AG10803 (cell line): ENCODE measurements around the gene FNDC3B.

Source experiments
- DNase-seq: peaks from one replicate; pipeline ENCODE4 v3.0.0; 2010; ENCODE audit warnings: low read depth
- H3K4me3 ChIP-seq: 2 replicates; pipeline ENCODE4 v1.5.1; 2011; ENCODE audit warnings: mild to moderate bottlenecking, low read length, control low read depth
- TF ChIP-seq, protein P1 (sequence below): conservative IDR thresholded peaks from 2 replicates; pipeline ENCODE4 v1.5.1; 2011; ENCODE audit warnings: mild to moderate bottlenecking, low read length, control low read depth, inconsistent platforms

Gene FNDC3B

DNA sequence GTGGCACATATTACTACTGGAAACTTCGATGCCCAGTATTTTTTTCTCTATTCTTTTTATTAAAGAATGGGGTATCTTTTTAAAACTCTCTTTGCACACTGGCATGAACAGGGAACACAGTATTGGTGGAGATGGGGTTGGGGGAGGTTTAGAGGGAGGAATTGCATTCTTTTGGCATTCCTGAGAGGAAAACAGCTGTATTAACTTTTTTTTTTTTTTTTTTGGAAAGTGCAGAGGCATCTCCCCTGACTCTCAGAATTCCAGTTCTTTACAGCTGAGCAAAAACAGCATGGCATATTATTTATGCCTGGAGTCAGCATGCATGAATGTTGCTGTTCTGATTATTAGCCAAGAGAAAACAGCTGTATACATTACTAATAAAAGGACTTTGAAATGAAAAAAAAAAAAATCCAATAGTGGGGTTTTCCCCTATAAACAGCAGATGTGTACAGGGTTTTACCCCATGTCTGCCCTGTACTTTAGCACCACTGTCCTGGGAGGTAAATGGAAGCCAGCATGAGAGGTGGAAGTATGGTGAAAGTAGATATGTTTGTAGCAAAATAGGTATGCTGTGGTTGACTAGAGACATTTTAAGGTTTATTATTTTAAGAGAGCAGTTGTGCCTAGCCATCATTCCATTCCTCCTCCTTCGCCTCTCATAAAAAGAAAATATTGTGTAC is 132.2 kb downstream of the FNDC3B start:
- no peak overlapping the region for H3K4me3 ChIP-seq
- TF ChIP-seq, protein P1, sequence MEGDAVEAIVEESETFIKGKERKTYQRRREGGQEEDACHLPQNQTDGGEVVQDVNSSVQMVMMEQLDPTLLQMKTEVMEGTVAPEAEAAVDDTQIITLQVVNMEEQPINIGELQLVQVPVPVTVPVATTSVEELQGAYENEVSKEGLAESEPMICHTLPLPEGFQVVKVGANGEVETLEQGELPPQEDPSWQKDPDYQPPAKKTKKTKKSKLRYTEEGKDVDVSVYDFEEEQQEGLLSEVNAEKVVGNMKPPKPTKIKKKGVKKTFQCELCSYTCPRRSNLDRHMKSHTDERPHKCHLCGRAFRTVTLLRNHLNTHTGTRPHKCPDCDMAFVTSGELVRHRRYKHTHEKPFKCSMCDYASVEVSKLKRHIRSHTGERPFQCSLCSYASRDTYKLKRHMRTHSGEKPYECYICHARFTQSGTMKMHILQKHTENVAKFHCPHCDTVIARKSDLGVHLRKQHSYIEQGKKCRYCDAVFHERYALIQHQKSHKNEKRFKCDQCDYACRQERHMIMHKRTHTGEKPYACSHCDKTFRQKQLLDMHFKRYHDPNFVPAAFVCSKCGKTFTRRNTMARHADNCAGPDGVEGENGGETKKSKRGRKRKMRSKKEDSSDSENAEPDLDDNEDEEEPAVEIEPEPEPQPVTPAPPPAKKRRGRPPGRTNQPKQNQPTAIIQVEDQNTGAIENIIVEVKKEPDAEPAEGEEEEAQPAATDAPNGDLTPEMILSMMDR, result no peak
- peak; percentile 60 for DNase-seq

DNA sequence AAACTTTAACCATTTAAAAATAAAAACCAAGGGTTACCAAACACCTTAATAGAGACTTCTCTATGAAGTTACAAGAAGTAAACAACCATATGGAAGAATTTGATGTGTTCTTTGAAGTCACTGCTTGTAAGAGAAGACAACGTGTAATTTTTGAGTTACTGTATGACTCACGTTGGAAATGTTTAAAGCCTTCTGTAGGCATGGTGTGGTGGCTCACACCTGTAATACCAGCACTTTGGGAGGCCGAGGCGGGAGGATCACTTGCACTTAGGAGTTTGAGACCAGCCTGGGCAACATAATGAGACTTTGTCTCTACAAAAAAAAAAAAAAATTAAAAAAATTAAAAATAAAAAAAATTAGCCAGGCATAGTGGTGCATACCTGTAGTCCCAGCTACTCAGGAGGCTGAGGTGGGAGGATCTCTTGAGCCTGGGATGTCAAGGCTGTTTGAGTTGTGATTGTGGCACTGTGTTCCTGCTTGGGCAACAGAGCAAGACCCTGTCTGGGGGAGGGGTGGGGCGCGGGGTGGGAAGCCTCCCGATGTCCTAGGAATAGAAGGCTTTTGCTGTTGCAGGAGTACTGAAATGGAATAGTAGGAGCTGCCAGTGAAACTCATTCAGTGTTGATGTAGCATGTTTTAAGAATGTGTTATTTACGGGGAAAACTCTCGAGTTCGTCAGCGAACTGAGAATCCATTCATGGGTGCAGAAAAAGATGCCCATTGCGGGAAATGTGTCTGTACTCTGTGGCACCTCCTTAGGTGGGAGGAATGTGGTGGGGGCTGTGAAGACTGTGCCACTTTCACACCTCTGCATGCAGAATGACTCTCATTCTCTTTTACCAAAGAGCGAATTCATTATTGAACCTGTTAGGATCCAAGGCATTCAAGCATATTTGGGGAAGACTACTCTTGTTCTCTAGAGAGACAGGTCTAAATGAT is 134.2 kb downstream of the FNDC3B start:
- no peak for DNase-seq
- no peak overlapping the region for H3K4me3 ChIP-seq
- TF ChIP-seq, protein P1, result no peak

DNA sequence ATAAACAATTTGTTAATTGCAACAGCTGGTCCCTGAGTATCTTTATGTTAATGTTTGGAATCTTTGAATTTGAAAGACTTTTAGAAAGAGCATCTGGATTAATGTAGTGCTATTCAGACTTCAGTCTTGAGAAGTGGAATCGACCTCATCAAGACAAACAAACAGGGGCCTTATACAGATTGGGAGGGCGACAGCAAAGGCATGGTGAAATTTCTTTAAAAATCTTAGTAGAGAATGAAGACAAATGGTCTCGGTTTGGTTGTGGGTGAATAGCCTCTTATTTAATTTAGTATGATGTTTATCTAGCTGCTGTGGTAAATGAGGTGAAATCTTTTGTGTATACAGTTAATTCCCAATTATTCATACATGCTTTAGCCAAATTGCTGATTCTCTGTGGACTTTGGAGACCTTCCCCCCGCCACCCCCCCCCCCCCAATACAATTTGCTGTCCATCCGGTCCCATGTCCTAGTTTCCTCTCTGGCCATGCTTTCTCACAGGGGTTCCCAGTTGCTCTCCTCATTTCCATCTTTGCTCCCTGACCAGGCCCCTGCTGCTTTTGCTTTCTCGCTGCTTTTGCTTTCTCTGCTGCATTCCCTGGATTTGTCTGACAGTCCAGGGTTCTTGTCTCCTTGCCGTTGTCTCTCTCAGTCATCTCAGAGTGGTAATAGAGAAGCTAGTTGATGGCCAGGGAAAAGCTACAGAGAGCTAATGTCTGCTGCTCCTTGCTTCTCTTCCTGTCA is 135.3 kb downstream of the FNDC3B start:
- DNase-seq, result no peak
- H3K4me3 ChIP-seq, result no peak overlapping the region
- TF ChIP-seq, protein P1, result no peak

- DNase-seq, result no peak
- no peak overlapping the region for H3K4me3 ChIP-seq
- TF ChIP-seq, protein P1, result no peak
Measured at GRCh38 chr3:172175254-172175599, 135.8 kb downstream of the FNDC3B start.

DNA sequence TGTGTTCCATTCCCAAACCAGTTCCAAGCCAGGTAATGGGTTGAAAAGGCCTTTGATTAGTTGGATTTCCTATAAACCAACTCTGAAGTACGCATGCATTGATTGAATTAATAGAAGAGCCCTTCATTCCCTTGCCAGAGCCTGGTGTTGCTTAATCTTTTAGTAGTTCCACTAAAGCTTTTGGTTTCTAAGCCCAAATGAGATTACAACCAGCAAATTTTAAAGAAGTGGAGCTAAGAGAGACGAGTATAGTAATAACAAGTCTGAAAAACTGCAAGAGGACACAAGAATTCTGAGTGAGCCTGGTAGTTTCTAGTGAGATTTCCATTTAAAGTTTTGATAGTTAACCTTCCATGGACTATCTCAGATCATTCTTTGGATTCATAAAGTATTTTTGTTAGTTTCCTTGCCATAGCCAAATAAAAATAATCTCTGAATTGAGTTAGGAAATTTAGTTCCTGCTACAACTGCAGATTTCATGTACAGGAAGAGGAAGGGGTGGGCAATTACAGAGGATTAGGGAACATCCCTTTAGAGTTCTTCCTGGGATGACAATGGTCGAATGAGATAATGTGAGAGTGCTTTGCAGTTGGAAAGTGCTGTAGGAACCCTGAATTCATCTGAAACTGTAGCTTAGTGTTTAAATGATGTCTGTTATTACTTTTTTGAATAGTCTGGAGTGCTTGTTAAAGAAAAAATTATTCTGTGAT is 136.8 kb downstream of the FNDC3B start:
- TF ChIP-seq, protein P1, result no peak
- H3K4me3 ChIP-seq, result no peak overlapping the region
- no peak for DNase-seq

- peak; percentile 75 for DNase-seq
- TF ChIP-seq, protein P1, result no peak
- no peak overlapping the region for H3K4me3 ChIP-seq
Measured at GRCh38 chr3:172177046-172177445, 137.7 kb downstream of the FNDC3B start.
